IMR-90 (cell line): ENCODE measurements around the gene GGCT. TPM values are rescaled to one million over a fixed set of nuclear protein-coding genes. Genes with fewer than 3 reads are reported as not detected.

ENCODE experiments used
- ATAC-seq: fragments of 200-7000 bp; cut with Tn5 transposase; 2 replicates; pipeline ENCODE4 v1.9.1; 2020; ENCODE audit warnings: low read depth, mild to moderate bottlenecking, moderate library complexity
- BruUV-seq: library from RNA; stranded (reverse); fragments of 400-500 nt; replicated peaks from 2 replicates; lab custom pipeline; 2021; lab: Mats Ljungman, UMichigan
- CTCF ChIA-PET: fragments of 300-600 bp; formaldehyde crosslinking; extraction: SDS; loops from one replicate; lab custom pipeline; 2021; ENCODE audit warnings: antibody characterized with exemption; lab: Yijun Ruan, JAX
- POLR2A ChIA-PET: fragments of 300-600 bp; sonication (Branson Sonifier 250); formaldehyde crosslinking; loops from one replicate; lab custom pipeline; 2022; ENCODE audit warnings: antibody characterized with exemption; ENCODE audit not compliant: unreplicated experiment; lab: Charles Lee
- DNase-seq: peaks from one replicate; pipeline ENCODE4 v3.0.0; 2013
- H2AFZ ChIP-seq: replicated peaks from 2 replicates; pipeline ENCODE3; 2013; ENCODE audit warnings: low read length, mild to moderate bottlenecking; ENCODE audit not compliant: poor library complexity
- H2AK5ac ChIP-seq: 2 replicates; pipeline ENCODE4 v1.6.1; 2013; ENCODE audit warnings: low read depth, low read length, inconsistent platforms
- H2AK9ac ChIP-seq: replicated peaks from 2 replicates; pipeline ENCODE3; 2013; ENCODE audit warnings: mild to moderate bottlenecking, low read depth, low read length, moderate library complexity; ENCODE audit not compliant: poor library complexity
- H2BK120ac ChIP-seq: 2 replicates; pipeline ENCODE4 v1.6.1; 2013; ENCODE audit warnings: low read depth, low read length, inconsistent platforms
- H2BK15ac ChIP-seq: 3 replicates; pipeline ENCODE4 v1.6.1; 2013; ENCODE audit warnings: low read depth, low read length, inconsistent platforms
- H2BK20ac ChIP-seq: 2 replicates; pipeline ENCODE4 v1.6.1; 2013; ENCODE audit warnings: low read depth, mild to moderate bottlenecking, inconsistent platforms, low read length, moderate library complexity
- H2BK5ac ChIP-seq: 2 replicates; pipeline ENCODE4 v1.6.1; 2013; ENCODE audit warnings: mild to moderate bottlenecking, low read depth, low read length, inconsistent platforms; ENCODE audit not compliant: poor library complexity, severe bottlenecking
- H3K14ac ChIP-seq: replicated peaks from 2 replicates; pipeline ENCODE4 v1.6.1; 2013; ENCODE audit warnings: low read depth, low read length, inconsistent platforms
- H3K18ac ChIP-seq: 2 replicates; pipeline ENCODE4 v1.6.1; 2013; ENCODE audit warnings: low read depth, low read length, control low read depth
- H3K23ac ChIP-seq: 2 replicates; pipeline ENCODE4 v1.6.1; 2013; ENCODE audit warnings: low read depth, low read length, inconsistent platforms
- H3K27ac ChIP-seq: 2 replicates; pipeline ENCODE4 v1.5.1; 2013; ENCODE audit warnings: mild to moderate bottlenecking, control low read depth, low read length; ENCODE audit not compliant: insufficient read depth
- H3K27me3 ChIP-seq: 2 replicates; pipeline ENCODE4 v1.6.1; 2013; ENCODE audit warnings: low read length; ENCODE audit not compliant: control insufficient read depth, insufficient read depth
- H3K36me3 ChIP-seq: 2 replicates; pipeline ENCODE4 v1.6.1; 2013; ENCODE audit warnings: low read length, mixed read lengths; ENCODE audit not compliant: control insufficient read depth, insufficient read depth
- H3K4ac ChIP-seq: 2 replicates; pipeline ENCODE4 v1.6.1; 2013; ENCODE audit warnings: low read depth, low read length, inconsistent platforms
- H3K4me1 ChIP-seq: 2 replicates; pipeline ENCODE4 v1.6.1; 2013; ENCODE audit warnings: low read length, mixed read lengths; ENCODE audit not compliant: control insufficient read depth, insufficient read depth
- H3K4me2 ChIP-seq: 2 replicates; pipeline ENCODE4 v1.6.1; 2013; ENCODE audit warnings: low read depth, mild to moderate bottlenecking, control low read depth, low read length, moderate library complexity
- H3K4me3 ChIP-seq: 2 replicates; pipeline ENCODE4 v1.5.1; 2013; ENCODE audit warnings: low read depth, mild to moderate bottlenecking, control low read depth, low read length, moderate library complexity; ENCODE audit not compliant: insufficient read depth
- H3K56ac ChIP-seq: 2 replicates; pipeline ENCODE4 v1.6.1; 2013; ENCODE audit warnings: low read length, inconsistent platforms; ENCODE audit not compliant: insufficient read depth; ENCODE audit errors: extremely low read depth
- H3K79me1 ChIP-seq, 2 experiments: 2 replicates each; pipeline ENCODE4 v1.6.1; 2013; ENCODE audit warnings: low read length in 2 of 2, inconsistent platforms in 1 of 2, low read depth in 1 of 2
- H3K9ac ChIP-seq: 2 replicates; pipeline ENCODE4 v1.6.1; 2013; ENCODE audit warnings: low read depth, low read length, control low read depth
- H3K9me1 ChIP-seq: 2 replicates; pipeline ENCODE4 v1.6.1; 2013; ENCODE audit warnings: low read length, inconsistent platforms; ENCODE audit not compliant: insufficient read depth
- H3K9me3 ChIP-seq: 2 replicates; pipeline ENCODE4 v1.6.1; 2013; ENCODE audit warnings: low read length; ENCODE audit not compliant: control insufficient read depth, insufficient read depth
- H4K20me1 ChIP-seq: 2 replicates; pipeline ENCODE4 v1.6.1; 2013; ENCODE audit warnings: low read length, inconsistent platforms; ENCODE audit not compliant: insufficient read depth
- H4K5ac ChIP-seq: 2 replicates; pipeline ENCODE4 v1.6.1; 2013; ENCODE audit warnings: mild to moderate bottlenecking, low read depth, low read length, control low read depth
- H4K8ac ChIP-seq, 2 experiments: 2 replicates each; pipeline ENCODE4 v1.6.1; 2013; ENCODE audit warnings: low read depth in 2 of 2, low read length in 2 of 2, control low read depth in 1 of 2, inconsistent platforms in 1 of 2
- H4K91ac ChIP-seq: 2 replicates; pipeline ENCODE4 v1.6.1; 2013; ENCODE audit warnings: low read depth, low read length, inconsistent platforms; ENCODE audit not compliant: insufficient read depth
- BHLHE40 ChIP-seq: fragments of 150-350 bp; IDR thresholded peaks from 2 replicates; pipeline ENCODE4 v1.6.1; 2016; ENCODE audit warnings: mild to moderate bottlenecking, low read depth, low read length
- CEBPB ChIP-seq: IDR thresholded peaks from 2 replicates; pipeline ENCODE4 v1.6.1; 2012; ENCODE audit warnings: low read depth, low read length, improper control_type of control experiment
- CHD1 ChIP-seq: IDR thresholded peaks from 2 replicates; pipeline ENCODE4 v1.6.1; 2012; ENCODE audit warnings: low read depth, low read length, improper control_type of control experiment
- CTCF ChIP-seq: conservative IDR thresholded peaks from 2 replicates; pipeline ENCODE4 v1.5.1; 2012; ENCODE audit warnings: mild to moderate bottlenecking, low read depth, low read length, improper control_type of control experiment
- ELK1 ChIP-seq: fragments of 150-350 bp; IDR thresholded peaks from 2 replicates; pipeline ENCODE4 v1.6.1; 2016; ENCODE audit warnings: low read depth, mild to moderate bottlenecking, low read length, moderate library complexity, borderline replicate concordance
- FOS ChIP-seq: fragments of 150-350 bp; IDR thresholded peaks from 2 replicates; pipeline ENCODE4 v1.6.1; 2016; ENCODE audit warnings: low read depth, low read length
- MAFK ChIP-seq: IDR thresholded peaks from 2 replicates; pipeline ENCODE4 v1.6.1; 2012; ENCODE audit warnings: low read depth, low read length, improper control_type of control experiment
- MAZ ChIP-seq: IDR thresholded peaks from 2 replicates; pipeline ENCODE4 v1.6.1; 2012; ENCODE audit warnings: low read depth, mild to moderate bottlenecking, low read length, improper control_type of control experiment, moderate library complexity, borderline replicate concordance
- MXI1 ChIP-seq: IDR thresholded peaks from 2 replicates; pipeline ENCODE4 v1.6.1; 2012; ENCODE audit warnings: low read depth, mild to moderate bottlenecking, low read length, moderate library complexity, borderline replicate concordance
- NFE2L2 ChIP-seq: fragments of 150-350 bp; IDR thresholded peaks from 2 replicates; pipeline ENCODE4 v1.6.1; 2016; ENCODE audit warnings: low read depth, mild to moderate bottlenecking, low read length
- POLR2A ChIP-seq: IDR thresholded peaks from 2 replicates; pipeline ENCODE4 v1.6.1; 2012; ENCODE audit warnings: mild to moderate bottlenecking, low read depth, low read length
- RAD21 ChIP-seq: IDR thresholded peaks from 2 replicates; pipeline ENCODE4 v1.6.1; 2012; ENCODE audit warnings: low read length, improper control_type of control experiment
- RCOR1 ChIP-seq: IDR thresholded peaks from 2 replicates; pipeline ENCODE4 v1.6.1; 2012; ENCODE audit warnings: mild to moderate bottlenecking, low read length, improper control_type of control experiment; ENCODE audit not compliant: insufficient replicate concordance
- RFX5 ChIP-seq: IDR thresholded peaks from 2 replicates; pipeline ENCODE4 v1.8.0; 2012; ENCODE audit warnings: low read depth, mild to moderate bottlenecking, low read length, moderate library complexity
- SMC3 ChIP-seq: fragments of 150-350 bp; IDR thresholded peaks from 2 replicates; pipeline ENCODE4 v1.6.1; 2016; ENCODE audit warnings: low read depth, mild to moderate bottlenecking, antibody characterized with exemption, low read length, moderate library complexity
- WGBS, 2 experiments: methylation state at CpG; one replicate each; pipeline versions ENCODE4 v1.1.5 to v1.1.7; 2013; ENCODE audit warnings: missing lambda C conversion rate in 2 of 2; ENCODE audit not compliant: insufficient read length in 1 of 2; ENCODE audit errors: extremely low coverage in 2 of 2; 5-methylcytosine and 5-hydroxymethylcytosine counted together
- dilution Hi-C: fragments of 300-500 bp; cut with HindIII; formaldehyde crosslinking; loops from one replicate; pipeline ENCODE4 v1.14.3; 2018; ENCODE audit warnings: low sequenced_read_pairs; ENCODE audit not compliant: unreplicated experiment
- in situ Hi-C: fragments of 300-500 bp; cut with MboI; formaldehyde crosslinking; loops from 3 replicates; pipeline ENCODE4 v1.14.3; 2019; ENCODE audit warnings: low sequenced_read_pairs, inconsistent platforms, mixed read lengths
- intact Hi-C: fragments of 100-400 bp; cut with micrococcal nuclease; formaldehyde crosslinking; loops from 2 replicates; pipeline ENCODE4 v1.10.0; 2022
- polyA plus RNA-seq, 3 experiments: library from polyadenylated mRNA; depleted of rRNA; stranded (reverse); fragments of >200 nt; gene quantifications; 2 replicates each; pipeline ENCODE4 v1.2.3, GENCODE V29; 2012; ENCODE audit warnings: low replicate concordance in 1 of 3
- total RNA-seq: library from RNA; depleted of rRNA; stranded (reverse); fragments of >200 nt; gene quantifications from 2 replicates; pipeline ENCODE4 v1.2.3, GENCODE V29; 2012

Gene GGCT
- total and polyA plus RNA-seq, 2 of the 4 experiments (the other 2 are of a cell fraction), result 12.0 to 18.6 TPM

- peaks cover 3% of the 10 kb centered on the region; the same call in 1 of the 2 replicates for H3K9me1 ChIP-seq
- no peak overlapping the region for H2BK5ac ChIP-seq
- POLR2A ChIA-PET, result no interaction called here
- CTCF ChIA-PET, result no interaction called here
- ATAC-seq, result no peak
- H3K9me3 ChIP-seq, result no peaks in the 10 kb centered on the region
- no peak overlapping the region for H2BK20ac ChIP-seq
- intact Hi-C loops, result no loop called here
- H2AK9ac ChIP-seq, result no peak overlapping the region
- H3K27me3 ChIP-seq, result no peaks in the 10 kb centered on the region
- no peak overlapping the region for H2BK15ac ChIP-seq
- dilution Hi-C loops, result no loop called here
- H3K4me1 ChIP-seq, result peaks cover 2% of the 10 kb centered on the region
- no peak overlapping the region for H3K56ac ChIP-seq
- in situ Hi-C loops, result no loop called here
- H3K4me3 ChIP-seq, result no peak overlapping the region
- no peak overlapping the region for H3K4me2 ChIP-seq
- H4K91ac ChIP-seq, result no peak overlapping the region
- no peak overlapping the region for H2BK120ac ChIP-seq
- H3K23ac ChIP-seq, result no peak overlapping the region
- no TSS peak for BruUV-seq
- H3K18ac ChIP-seq, result no peak overlapping the region
- 80% methylated on average over 1 of the region's 4 CpGs; no CpG with 5 or more reads in 1 of the 2 experiments for whole genome bisulfite sequencing, 2 experiments
- no peak overlapping the region for H3K9ac ChIP-seq
- H2AK5ac ChIP-seq, result no peak overlapping the region
- DNase-seq, result no peak
- no peaks in the 10 kb centered on the region for H3K79me1 ChIP-seq
- TF ChIP-seq ELK1 (no peak), BHLHE40 (no peak), POLR2A (no peak), SMC3 (no peak), CHD1 (no peak), RAD21 (no peak), CEBPB (no peak), RFX5 (no peak), NFE2L2 (no peak), RCOR1 (no peak), MXI1 (no peak), FOS (no peak), MAZ (no peak), MAFK (no peak), CTCF (no peak)
- no peaks in the 10 kb centered on the region for H3K36me3 ChIP-seq
- H4K20me1 ChIP-seq, result no peaks in the 10 kb centered on the region
- no peak overlapping the region for H3K4ac ChIP-seq
- no peak overlapping the region for H2AFZ ChIP-seq
- no peak overlapping the region for H4K5ac ChIP-seq
- no peak overlapping the region for H3K27ac ChIP-seq
- H4K8ac ChIP-seq, result no peak overlapping the region
- no peak overlapping the region for H3K14ac ChIP-seq
These were observed 21.5 kb upstream of the GGCT start for GRCh38 chr7:30526163-30526562.
